Measurements from ENCODE around the gene ZBTB40.

- TF ChIP-seq CTCF (IDR thresholded peaks at IDR 0.05) (peak in 1 of 7 experiments; percentile 10), POLR2A (IDR thresholded peaks at IDR 0.05) (no peak)
Observed at GRCh38 chr1:22578732-22579361, 127.2 kb downstream of the ZBTB40 start.
